Stimulated activated CD4-positive, alpha-beta T cell treated with anti-CD3 and anti-CD28 coated beads, Interleukin-1b, Interleukin-23, amount 100 ng/mL, for 24 hours (primary cell): Measurements from ENCODE around the gene IGF2BP2.
A peak's percentile ranks its signal among the peaks of the same experiment; 100 is the strongest.
"Not testable (repeated sequence)": the region's sequence is repeated elsewhere in the genome, so short reads cannot be mapped to it uniquely, and the experiment has no call there.

Experiments
- DNase-seq, 4 experiments: peaks; one replicate each; pipeline ENCODE4 v3.0.0-alpha.2; 2020; ENCODE audit warnings: low read depth in 4 of 4, low spot score in 1 of 4

IGF2BP2 gene

DNA sequence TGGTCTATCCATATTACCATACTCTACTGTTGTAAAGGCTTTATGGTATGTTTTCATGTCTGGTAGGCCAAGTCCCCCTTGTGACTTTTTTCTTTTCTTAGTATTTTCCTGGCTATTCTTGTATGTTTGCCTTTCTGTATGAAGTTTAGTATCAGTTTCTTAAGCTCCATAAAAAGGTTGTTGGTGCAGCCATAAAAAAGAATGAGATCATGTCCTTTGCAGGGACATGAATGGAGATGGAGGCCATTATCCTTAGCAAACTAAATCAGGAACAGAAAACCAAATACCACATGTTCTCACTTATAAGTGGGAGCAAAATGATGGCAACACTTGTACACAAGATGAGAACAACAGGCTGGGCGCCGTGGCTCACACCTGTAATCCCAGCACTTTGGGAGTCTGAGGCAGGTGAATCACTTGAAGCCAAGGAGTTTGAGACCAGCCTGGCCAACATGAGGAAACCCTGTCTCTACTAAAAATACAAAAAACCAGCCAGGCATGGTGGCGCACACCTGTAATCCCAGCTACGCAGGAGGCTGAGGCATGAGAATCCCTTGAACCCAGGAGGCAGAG, 13.7 kb upstream of the IGF2BP2 start:
- DNase-seq = not testable (repeated sequence)

DNA sequence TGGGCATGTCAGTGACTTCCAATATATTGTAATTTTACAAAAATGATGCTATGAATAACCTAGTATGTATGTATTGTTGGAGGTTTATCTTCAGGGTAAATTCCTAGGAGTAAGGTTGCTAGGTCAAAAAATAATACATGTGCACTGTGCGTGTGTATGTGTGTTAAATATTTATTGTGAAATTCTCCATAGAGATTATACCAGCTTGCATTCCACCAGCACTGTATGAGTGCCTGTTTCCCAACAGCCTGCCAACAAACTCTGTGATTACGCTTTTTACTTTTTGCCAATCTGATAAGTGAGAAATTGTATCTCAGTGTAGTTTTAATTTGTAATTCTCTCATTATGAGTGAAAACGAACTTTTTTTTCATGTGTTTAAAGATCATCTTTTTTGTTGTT, 12.6 kb upstream of the IGF2BP2 start:
- DNase-seq = no peak

DNA sequence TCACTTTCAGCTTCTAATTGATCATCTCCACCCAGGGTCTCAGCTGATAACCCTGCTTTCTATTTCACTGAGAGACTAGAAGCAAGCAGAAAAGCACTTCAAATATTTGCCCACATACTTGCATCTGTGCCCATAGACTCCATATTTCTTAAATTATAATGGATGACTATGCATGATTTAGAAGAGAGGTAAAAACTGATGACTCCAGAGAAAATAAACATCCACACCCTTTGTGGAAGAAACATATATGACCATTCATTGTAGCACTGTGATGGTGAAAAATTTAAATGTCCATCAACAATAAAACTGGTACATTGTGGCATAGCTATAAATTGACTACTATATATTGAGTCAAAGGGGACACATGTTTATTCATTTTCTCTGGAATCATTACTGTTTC, 7.1 kb upstream of the IGF2BP2 start:
- DNase-seq = no peak

DNA sequence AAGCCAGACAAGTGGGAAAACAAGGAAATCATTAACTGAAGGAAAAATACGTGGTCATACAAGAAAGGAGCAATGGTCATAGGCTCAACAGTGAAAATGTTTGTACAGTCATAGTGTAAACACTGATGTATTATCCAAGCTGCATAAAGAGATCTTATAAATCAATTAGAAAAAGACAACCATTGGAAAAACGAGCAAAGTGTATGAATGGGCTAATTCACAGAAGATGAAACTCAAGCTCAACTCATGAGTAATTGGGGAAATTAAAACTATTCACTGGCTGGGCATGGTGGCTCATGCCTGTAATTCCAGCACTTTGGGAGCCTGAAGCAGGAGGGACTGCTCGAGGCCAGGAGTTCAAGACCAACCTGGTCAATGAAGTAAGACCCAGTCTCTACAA, 6.4 kb upstream of the IGF2BP2 start:
- no peak for DNase-seq

DNA sequence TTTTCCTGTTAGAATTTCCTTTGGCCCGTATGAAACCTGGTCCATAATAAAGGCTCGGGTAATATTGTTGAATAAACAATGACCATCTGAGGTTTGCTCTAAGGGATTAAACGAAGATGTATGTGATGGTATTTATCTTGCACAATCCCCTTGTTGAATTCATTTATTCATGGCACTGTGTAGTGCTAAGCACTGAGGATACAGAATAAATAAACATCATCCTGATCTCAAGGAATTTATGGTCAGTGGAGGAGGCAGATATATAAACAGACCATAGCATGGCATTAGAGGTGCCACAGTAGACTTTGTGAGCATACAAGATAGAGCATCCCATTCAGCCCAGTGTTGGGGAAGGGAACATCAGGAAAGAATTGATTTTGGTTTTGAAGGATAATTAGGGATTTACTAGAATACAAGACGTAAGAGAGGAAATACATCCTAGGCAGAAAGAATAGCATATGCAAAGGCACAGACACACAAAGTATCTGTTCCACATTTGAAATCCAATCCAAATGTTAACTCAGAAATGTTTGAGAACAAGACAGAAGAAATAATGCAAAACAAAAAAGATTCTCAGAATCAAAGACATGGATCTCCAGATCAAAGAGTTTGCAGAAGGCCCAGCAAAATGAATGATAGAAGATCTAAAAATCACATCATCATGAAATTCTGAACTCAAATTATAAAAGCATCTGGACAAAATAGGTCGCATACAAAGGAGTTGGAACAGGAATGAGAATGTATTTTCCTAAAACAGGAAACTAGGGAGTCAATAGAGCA, 5.4 kb upstream of the IGF2BP2 start:
- DNase-seq = no peak

DNA sequence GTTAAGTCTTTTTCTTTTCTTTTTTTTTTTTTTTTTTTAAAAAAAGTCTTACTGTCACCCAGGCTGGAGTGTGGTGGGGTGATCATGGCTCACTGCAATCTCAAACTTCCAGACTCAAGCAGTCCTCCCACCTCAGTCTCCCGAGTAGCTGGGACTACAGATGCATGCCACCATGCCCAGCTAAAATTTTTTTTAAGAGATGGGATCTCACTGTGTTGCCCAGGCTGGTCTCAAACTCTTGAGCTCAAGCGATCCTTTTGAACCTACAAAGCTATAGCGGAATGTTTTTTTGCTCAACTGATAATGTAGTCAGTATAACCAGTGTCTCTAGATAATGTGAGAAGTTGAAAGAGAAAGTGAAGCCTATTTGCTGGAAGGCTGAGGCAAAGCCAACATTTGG, 3.9 kb upstream of the IGF2BP2 start:
- no peak for DNase-seq

DNA sequence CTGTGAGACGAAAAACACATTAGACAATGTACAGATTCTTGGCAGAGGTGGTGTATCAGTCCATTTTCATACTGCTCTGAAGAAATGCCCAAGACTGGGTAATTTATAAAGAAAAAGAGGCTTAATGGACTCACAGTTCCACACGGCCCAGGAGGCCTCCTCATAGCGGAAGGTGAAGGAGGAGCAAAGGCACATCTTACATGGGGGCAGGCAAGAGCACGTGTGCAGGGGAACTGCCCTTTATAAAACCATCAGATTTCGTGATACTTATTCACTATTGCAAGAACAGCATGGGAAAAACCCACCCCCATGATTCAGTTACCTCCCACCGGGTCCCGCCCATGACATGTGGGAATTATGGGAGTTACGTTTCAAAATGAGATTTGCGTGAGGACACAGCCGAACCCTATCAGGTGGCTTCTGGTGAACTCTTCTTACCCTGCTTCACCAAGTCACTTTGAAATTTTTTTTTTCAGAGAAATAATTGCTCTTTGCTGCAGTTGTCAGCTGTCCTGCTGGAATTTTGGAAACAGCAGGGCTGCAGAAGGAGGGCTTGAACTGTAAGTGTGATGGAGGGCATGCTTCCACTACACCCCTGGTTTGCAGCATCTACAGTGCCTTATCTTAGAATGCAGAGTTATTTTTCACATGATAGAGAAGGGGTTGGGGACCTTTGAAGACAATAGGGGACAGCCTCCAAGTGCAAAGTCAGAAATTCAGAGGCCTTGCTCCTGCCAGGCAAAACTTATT, 2.9 kb upstream of the IGF2BP2 start:
- DNase-seq = no peak

DNA sequence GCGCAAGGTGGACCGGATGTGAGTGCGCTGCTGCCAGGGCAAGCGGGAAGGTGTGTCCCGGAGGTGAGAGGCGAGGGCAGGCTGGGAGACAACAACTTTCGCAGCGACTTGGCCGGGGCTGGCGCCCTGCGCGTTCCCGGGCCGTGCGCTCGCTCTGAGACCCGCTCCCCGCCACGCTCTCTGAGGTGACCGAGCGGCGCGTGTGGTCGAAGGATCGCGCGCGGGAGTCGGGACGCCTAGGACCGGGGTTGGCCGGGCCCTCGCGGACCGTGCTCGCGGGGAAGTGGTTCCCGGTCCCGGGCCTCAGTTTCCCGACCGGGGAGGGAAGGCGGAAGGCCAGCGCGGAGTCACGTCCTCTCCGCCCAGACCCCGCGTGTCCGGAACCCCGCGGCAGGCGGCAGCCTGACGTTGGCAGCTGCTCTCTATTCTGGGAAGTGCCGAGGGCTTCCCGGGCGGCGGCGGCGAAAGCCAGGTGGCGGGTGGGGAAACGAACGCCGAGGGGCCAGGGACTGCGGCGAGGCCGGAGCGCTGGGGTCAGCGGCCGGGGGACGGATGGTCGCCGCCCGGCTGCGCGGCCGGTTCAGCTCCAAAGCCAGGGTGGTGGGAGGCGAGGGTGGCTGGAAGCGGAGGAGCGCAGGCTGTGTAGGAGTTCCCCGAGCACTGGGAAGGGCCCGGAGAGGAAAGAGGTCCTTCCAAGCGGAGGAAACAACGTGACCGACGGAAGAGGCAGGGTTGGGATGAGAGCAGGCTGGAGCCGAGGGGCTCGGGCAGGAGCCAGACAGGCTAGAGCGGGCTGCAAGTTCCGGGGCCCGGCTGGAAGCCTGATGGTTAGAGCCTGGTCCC, 1.0 kb upstream of the IGF2BP2 start:
- DNase-seq = peak in 1 of 4 experiments; percentile 41

DNA sequence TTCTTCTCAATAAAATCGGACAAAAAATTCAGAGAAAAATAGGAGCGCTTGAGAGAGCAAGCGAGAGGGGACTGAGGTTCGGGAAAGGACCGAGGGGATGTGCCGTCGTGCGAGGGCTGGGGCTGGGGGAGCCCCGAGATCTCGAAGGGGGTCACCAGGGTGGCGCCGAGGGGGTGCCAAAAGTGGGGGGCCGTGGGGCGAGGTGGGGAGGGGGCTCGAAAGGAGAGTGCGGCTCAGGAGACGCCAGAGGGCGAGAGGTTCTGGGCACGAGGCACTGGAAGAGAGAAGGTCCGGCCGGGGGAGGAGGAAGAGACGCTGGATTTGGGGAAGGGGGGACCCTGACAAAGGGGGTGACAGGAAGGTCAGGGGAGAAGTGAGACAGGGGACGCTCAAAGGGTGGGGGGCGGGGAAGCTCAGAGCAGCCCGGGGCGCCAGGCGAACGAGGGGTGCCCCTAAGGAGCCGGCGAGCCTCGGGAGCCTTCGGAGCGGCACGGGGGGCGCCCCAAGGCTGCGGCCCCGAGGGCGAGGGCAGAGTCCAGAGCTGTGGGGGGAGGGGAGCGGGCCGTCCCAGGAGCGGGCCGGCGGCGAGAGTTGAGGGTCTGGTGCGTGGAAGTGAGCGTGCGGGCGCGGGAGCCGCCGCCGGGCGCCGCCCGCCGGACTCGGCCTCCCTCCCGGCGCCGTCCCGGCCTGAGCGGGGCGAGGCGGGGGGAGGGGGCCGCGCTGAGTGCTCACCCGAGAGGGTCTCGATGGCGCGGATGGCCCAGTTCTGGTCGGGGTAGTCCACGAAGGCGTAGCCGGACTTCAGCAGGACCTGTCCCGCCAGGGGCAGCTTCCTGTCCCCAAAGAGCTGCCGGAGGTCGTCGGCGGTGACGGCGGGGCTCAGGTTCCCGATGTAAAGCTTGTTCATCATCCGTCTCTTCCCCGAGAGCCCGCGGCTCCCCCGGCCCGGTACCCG, 514 bp downstream of the IGF2BP2 start:
- DNase-seq = no peak

DNA sequence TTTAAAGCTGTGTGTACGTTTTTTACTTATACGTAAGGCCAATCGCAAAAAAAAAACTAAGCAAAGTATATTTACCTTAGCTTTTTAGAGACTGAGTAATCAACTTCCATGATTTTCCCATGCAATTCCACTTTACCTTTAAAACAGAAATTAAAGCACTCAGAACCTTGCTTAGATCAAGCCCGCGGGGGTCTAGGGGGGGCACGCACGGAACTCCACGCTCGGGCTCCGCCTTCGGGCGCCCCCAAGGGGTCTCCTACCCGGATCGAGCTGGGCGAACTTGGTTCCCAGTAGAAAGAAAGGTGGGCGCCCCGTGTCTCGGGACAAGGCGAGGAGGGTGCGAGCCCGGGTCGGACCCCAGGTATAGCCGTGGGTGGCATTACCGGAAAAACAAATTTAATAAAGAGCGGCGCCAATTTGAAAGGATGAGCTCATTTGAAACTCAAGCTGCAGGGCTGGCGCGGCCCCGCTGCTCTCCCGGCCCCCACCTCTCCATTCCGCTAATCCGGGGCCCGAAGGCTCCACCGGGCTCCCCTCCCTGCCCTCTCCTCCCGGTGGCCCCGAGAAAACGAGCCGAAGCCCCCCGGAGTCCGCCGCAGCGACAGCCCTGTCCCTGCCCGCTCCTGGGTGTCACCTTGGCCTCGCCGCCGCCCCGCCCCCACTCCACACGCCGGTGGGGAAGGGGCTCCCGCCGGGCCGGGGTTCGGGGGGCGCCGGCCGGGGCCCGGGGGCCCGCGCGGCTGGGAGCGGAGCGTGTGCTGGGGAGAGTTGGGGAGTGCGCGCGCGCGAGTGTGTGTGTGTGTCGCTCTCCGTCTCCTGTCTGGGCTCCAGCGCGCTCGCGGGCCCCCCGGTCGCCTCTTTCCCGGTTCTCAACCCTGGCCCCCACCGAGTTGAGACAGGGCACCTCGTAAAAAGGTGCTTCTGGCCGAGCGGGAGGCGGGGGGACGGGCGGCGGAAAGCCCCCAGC, 1.5 kb downstream of the IGF2BP2 start:
- no peak for DNase-seq

DNA sequence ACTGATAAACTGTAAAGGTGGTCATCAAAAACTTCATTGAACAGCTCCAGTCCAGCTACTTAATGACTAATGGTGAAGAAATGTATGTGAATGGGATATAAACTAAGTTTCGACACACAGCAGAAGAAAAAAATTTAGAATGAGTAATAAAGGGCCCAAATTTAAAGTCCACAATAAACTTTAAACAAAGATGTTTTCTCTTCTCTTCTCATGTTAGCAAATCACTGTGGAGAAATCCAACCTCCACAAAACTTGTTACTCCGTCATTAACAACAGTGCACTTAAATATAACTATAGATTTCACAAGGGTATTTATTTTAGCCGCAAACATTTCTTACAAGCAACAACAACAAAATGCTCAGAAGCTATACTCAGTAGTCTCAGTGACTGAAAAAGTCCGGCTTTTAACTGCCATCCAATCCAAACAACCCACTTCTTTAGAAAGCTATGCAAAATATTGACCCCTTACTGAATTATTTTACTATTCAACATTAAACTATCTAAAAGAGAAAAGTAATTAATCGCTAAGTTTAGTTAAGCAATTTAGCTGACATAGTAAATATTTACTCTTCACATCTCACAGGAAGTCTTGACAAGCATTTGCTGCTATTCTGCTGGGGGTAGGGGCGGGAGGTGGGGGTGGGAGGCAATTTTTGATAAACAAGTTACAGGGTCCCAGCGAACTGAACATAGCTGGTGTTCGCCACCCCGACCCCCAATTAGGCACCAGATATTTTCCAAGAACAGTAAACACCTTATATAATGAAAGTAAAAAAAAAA, 2.4 kb downstream of the IGF2BP2 start:
- DNase-seq = no peak

DNA sequence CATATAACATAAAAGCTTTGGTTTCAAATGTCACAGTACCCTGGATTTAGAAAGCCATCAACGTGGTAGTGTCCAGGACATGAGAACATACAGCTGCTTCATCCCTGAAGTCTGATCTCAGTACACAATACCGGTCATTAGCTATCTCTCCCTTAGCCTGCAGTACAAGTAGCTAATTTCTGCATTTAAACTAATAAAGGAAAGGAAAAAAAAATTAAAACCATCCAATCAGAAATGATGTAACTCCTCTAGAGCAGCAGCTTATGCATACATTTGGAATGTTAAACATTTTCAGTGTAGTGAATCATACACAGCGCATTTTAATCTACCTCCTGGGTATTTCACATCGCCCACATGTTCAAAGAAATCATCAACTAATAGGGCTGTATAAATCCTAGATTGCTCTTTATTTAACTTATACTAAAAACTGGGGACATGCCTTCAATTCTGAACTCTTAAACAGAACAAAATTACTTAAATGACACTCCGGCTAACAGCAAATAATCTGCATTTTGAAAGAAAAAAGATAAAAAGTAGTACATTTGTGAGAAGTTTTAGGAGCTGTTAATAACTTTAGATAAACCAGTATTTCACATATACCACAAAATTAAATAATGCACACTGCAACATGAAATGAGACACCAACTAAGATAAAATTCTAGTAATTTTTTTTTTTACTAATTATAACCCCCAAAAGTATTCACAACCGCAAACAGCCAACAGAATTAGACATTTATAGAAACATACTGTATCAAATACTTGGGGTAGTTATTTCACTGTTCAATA, 3.7 kb downstream of the IGF2BP2 start:
- DNase-seq = no peak

DNA sequence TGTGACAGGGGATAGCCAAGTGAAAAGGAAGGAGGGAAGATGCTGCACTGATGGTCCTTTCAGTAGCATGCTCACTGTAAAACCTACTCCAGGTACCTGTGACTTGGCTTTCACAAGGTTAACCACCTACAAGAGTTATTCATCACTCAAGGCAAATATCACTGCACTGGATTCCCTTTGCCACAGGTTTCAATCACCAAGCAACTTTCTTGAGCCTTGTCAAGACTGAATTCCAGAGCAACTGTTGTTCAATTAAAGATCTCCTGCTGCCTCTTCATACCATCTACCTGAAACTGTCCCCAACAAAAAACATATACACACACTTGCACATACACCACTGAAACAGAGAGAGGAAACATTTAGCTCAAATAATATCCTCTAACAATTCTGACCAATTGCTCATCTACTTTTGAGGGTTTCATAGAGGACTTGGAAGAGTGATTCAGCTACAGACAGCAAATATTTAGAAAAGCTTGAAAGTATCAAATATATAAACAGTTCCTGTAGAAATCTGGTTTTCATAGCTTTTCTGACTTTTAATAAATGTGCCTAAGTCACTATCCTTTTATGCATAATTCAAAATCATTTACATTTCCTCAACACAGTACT, 6.5 kb downstream of the IGF2BP2 start:
- DNase-seq = no peak

DNA sequence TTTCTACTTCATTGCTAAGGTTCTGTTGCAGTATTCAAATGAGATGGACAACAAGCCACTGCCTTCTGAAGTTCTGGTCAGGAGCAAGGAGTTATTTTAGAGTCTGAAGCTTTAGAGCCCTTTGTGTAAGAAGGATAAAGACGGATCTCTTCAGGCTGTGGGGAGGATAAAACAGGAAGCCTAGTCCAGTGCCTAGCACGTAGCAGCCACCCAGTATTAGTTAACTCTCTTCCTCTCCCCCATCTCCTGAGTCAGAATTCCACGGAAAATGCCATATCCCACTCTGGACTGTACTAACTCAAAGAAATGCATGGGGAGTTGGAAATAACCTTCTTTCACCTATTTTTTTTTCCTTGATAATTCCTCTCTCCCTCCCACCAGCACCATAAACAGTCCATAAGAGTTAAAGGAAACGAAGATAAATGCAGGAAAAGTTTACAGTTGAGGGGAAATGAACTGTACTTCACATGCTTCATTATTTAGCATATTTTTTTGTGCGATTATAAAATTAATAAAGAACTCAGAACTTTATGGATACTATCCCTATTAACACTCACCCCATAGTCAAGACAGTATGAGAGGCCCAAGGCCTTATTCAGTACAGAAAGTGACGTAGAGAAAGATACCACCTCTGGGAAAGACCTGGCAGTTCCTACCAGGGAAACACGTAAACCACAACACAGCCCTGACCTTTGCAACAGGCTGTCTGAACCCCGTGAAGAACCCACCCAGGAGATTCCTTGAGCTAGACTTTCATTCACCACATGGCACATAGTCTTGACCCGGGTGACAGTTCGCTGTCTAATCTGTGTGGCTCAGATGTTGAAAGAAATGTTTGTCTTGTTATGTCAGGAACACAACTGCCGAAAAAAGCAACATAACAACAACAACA, 9.2 kb downstream of the IGF2BP2 start:
- no peak for DNase-seq

DNA sequence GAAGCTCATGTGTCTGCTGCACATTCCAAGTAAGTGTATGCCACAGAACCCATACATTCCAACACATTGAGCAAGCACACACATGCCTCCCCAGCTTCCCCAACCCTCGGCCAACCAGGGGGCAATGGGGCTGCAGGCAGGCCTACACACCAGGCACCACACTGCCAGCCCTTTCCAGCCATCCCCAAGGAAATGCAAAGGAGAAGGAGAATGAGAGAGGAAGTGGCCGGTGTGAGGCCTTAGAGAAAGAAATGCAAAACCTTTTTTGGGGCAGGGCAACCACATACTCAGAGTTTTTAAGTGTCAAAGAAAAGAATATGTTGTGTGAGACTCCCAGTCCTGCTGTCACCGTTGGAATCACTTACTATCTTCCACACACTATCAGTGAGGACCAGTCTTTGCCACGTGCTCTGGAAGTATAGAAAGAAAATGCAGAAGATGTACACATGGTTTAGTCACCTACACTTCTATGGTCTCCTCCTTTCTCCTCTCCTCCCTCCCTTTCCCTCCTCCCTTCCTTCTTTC, 11.1 kb downstream of the IGF2BP2 start:
- no peak for DNase-seq

DNA sequence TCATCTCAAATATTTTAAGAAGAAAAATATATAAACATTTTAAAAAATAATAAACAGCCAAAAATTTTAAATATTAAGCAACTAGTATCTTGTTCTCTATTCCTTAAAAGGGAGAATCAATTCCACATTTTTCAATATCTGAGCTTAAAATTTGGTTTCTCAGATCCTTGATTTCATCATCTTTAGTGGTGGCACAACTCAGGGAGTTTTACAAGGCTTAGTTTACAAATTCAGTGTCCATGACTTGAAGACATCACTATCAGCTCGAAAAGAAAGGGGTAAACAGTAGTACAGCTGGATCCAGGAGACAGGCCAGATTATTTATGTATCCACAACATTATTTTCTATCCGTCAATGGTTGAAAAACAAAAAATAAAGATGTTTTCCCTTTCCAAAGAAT, 11.6 kb downstream of the IGF2BP2 start:
- no peak for DNase-seq
